Fibroblast of lung (primary cell): ENCODE measurements around the gene STAB2. TPM values are rescaled to one million over a fixed set of nuclear protein-coding genes. Genes with fewer than 3 reads are reported as not detected.

ENCODE experiments used
- DNase-seq, 2 donors: peaks; one replicate each; pipeline versions ENCODE4 v3.0.0 to v3.0.0-alpha.2; 2010; ENCODE audit warnings: low read depth in 2 of 2
- H2AFZ ChIP-seq: 2 replicates; pipeline ENCODE4 v1.5.1; 2012; ENCODE audit warnings: low read length, control low read depth, inconsistent platforms
- H3K27ac ChIP-seq: 2 replicates; pipeline ENCODE4 v1.5.1; 2011; ENCODE audit warnings: low read length, control low read depth; ENCODE audit not compliant: insufficient read depth
- H3K27me3 ChIP-seq: 2 replicates; pipeline ENCODE4 v1.5.1; 2011; ENCODE audit warnings: mild to moderate bottlenecking, low read length; ENCODE audit not compliant: control insufficient read depth, insufficient read depth
- H3K36me3 ChIP-seq: 2 replicates; pipeline ENCODE4 v1.5.1; 2011; ENCODE audit warnings: low read length; ENCODE audit not compliant: control insufficient read depth, insufficient read depth
- H3K4me1 ChIP-seq: 2 replicates; pipeline ENCODE4 v1.5.1; 2011; ENCODE audit warnings: low read length; ENCODE audit not compliant: control insufficient read depth, insufficient read depth; ENCODE audit errors: extremely low read depth
- H3K4me2 ChIP-seq: 2 replicates; pipeline ENCODE4 v1.5.1; 2011; ENCODE audit warnings: low read length, control low read depth; ENCODE audit not compliant: insufficient read depth; ENCODE audit errors: extremely low read depth
- H3K4me3 ChIP-seq, 4 experiments: fragments of 200-600 bp in 1 of 4; sonication (generic) in 1 of 4; replicated peaks in 1 of 4; 2 replicates each; pipeline ENCODE4 v1.5.1; 2011 to 2016; ENCODE audit warnings: low read length in 4 of 4, low read depth in 3 of 4, mild to moderate bottlenecking in 3 of 4, control low read depth in 2 of 4, inconsistent platforms in 1 of 4, mixed read lengths in 1 of 4; ENCODE audit not compliant: insufficient read depth in 1 of 4; ENCODE audit errors: control extremely low read depth in 1 of 4
- H3K79me2 ChIP-seq: 2 replicates; pipeline ENCODE4 v1.5.1; 2012; ENCODE audit warnings: mild to moderate bottlenecking, low read length, inconsistent platforms; ENCODE audit not compliant: control insufficient read depth, insufficient read depth
- H3K9ac ChIP-seq: 2 replicates; pipeline ENCODE4 v1.5.1; 2011; ENCODE audit warnings: mild to moderate bottlenecking, low read length, control low read depth; ENCODE audit not compliant: insufficient read depth
- H3K9me3 ChIP-seq: 2 replicates; pipeline ENCODE4 v1.5.1; 2012; ENCODE audit warnings: low read depth, low read length; ENCODE audit not compliant: control insufficient read depth, insufficient read depth
- H4K20me1 ChIP-seq: 2 replicates; pipeline ENCODE4 v1.5.1; 2011; ENCODE audit warnings: low read length; ENCODE audit not compliant: control insufficient read depth, insufficient read depth; ENCODE audit errors: extremely low read depth
- EZH2 ChIP-seq: IDR thresholded peaks from 2 replicates; pipeline ENCODE4 v1.5.1; 2012; ENCODE audit warnings: low read length, control low read depth, mild to moderate bottlenecking; ENCODE audit errors: missing control alignments
- polyA plus RNA-seq, 2 donors: library from polyadenylated mRNA; depleted of rRNA in 1 of 2; stranded (reverse) in 1 of 2; unstranded in 1 of 2; fragments of >200 nt; gene quantifications; 2 replicates each; pipeline ENCODE4 v1.2.1, GENCODE V29; 2011 to 2012; ENCODE audit warnings: missing spikeins in 1 of 2
- total RNA-seq: library from RNA; depleted of rRNA; stranded (reverse); fragments of >200 nt; gene quantifications from 2 replicates; pipeline ENCODE4 v1.2.1, GENCODE V29; 2014
- TF ChIP-seq, protein P1 (sequence below), 2 donors: IDR thresholded peaks in 1 of 2; conservative IDR thresholded peaks in 1 of 2; 1 replicate in 1 of 2; 2 replicates in 1 of 2; pipeline ENCODE4 v1.5.1; 2011 to 2012; ENCODE audit warnings: low read length in 2 of 2, control low read depth in 1 of 2, inconsistent platforms in 1 of 2, low read depth in 1 of 2, mild to moderate bottlenecking in 1 of 2

The STAB2 gene
- total and polyA plus RNA-seq, 2 donors (not counting 1 experiment from before 2014, with no cell fraction given): not detected

DNA sequence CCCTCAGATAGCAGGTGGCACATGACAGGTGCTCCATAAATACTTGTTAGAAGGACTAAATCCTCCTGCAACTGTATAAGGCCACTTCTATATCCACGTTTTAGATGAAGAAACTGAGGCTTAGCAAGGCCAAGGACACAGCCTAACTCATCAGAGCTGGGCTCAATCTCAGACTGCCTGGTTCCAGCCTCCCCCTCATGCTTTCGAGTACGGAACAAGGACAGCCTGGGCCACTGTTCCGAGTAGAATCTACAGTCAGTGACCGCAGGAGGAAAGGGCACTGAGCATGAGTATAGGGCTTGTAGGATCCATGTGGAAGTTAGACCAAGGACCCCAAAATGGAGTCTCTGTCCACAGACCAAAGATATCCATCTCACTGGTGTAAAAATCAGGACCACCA, 169.4 kb downstream of the STAB2 start:
- H3K79me2 ChIP-seq: no peaks in the 10 kb centered on the region
- H2AFZ ChIP-seq: no peak overlapping the region
- no peak overlapping the region for H3K9ac ChIP-seq
- H3K27me3 ChIP-seq: no peaks in the 10 kb centered on the region
- H3K27ac ChIP-seq: no peak overlapping the region
- H3K9me3 ChIP-seq: no peaks in the 10 kb centered on the region
- no peak overlapping the region for H3K4me2 ChIP-seq
- no peaks in the 10 kb centered on the region for H3K36me3 ChIP-seq
- TF ChIP-seq, protein P1, sequence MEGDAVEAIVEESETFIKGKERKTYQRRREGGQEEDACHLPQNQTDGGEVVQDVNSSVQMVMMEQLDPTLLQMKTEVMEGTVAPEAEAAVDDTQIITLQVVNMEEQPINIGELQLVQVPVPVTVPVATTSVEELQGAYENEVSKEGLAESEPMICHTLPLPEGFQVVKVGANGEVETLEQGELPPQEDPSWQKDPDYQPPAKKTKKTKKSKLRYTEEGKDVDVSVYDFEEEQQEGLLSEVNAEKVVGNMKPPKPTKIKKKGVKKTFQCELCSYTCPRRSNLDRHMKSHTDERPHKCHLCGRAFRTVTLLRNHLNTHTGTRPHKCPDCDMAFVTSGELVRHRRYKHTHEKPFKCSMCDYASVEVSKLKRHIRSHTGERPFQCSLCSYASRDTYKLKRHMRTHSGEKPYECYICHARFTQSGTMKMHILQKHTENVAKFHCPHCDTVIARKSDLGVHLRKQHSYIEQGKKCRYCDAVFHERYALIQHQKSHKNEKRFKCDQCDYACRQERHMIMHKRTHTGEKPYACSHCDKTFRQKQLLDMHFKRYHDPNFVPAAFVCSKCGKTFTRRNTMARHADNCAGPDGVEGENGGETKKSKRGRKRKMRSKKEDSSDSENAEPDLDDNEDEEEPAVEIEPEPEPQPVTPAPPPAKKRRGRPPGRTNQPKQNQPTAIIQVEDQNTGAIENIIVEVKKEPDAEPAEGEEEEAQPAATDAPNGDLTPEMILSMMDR (conservative IDR thresholded peaks at IDR 0.05 in 1 of 2, IDR thresholded peaks at IDR 0.05 in 1 of 2; ENCODE audit: low read depth in 1 of 2, low read length in 2 of 2): no peak
- no peak for TF ChIP-seq EZH2
- H4K20me1 ChIP-seq: no peaks in the 10 kb centered on the region
- H3K4me1 ChIP-seq: no peaks in the 10 kb centered on the region
- DNase-seq: no peak
- no peak overlapping the region for H3K4me3 ChIP-seq

DNA sequence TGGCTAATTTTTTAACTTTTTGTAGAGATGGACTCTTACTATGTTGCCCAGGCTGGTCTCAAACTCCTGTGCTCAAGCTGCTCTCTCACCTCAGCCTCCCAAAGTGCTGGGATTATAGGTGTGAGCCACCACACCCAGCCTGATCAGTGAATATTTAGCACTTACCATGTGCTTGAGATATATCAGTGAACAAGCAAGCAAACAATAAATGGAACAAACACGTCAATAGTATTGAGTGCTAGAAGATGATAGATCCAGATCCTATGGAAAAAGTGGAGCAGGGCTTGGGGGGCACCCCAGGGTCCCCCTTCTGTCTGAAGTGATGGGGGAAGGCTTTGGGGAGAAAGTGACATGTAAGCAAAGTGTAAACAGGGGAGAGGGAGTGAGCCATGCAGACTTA, 170.2 kb downstream of the STAB2 start:
- no peak overlapping the region for H3K4me3 ChIP-seq
- H3K79me2 ChIP-seq: no peaks in the 10 kb centered on the region
- no peak overlapping the region for H3K27ac ChIP-seq
- no peaks in the 10 kb centered on the region for H3K4me1 ChIP-seq
- no peak overlapping the region for H3K4me2 ChIP-seq
- no peaks in the 10 kb centered on the region for H3K27me3 ChIP-seq
- TF ChIP-seq, protein P1 (conservative IDR thresholded peaks at IDR 0.05 in 1 of 2, IDR thresholded peaks at IDR 0.05 in 1 of 2; ENCODE audit: low read depth in 1 of 2, low read length in 2 of 2): no peak
- TF ChIP-seq EZH2: no peak
- no peaks in the 10 kb centered on the region for H3K9me3 ChIP-seq
- no peak for DNase-seq
- no peak overlapping the region for H3K9ac ChIP-seq
- H2AFZ ChIP-seq: no peak overlapping the region
- no peaks in the 10 kb centered on the region for H3K36me3 ChIP-seq
- no peaks in the 10 kb centered on the region for H4K20me1 ChIP-seq

DNA sequence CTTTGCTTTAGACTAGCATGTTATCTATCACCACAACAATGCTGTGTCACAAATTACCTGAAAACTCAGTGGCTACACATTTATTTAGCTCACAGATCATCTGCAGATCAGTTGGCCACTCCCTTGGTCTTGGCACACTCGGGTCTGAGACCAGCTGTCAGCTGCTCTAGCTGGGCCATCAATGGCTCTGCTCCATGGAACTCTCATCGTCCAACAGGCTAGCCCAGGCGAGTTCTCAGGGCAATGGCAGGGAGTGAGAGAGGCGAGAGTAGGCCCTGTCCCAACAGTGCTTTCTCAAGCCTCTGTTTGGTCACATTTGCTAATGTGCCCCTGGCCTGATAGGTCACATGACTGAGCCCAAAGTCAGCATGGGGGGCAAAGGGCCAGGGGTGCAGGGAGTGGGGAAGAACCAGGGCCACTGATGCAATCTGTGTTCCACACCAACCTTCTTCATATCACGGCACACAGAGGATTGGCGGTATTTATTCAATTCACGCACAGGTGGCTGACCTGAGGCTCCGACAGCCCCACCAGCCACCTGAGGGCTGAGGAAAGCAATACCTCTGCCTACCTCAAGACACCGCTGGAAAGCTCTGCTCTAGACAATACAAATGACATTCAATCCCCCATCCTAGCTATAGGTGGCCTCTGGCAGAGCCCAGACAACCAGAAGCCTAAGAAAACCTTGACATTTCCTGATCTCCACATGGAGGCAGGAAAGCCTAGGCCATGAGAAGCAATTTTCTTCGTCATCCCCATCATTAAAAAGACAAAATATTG, 171.4 kb downstream of the STAB2 start:
- Histone ChIP-seq H3K79me2 (no peaks in the 10 kb centered on the region), H4K20me1 (no peaks in the 10 kb centered on the region), H3K4me1 (no peaks in the 10 kb centered on the region), H3K27ac (no peak overlapping the region), H3K27me3 (no peaks in the 10 kb centered on the region), H3K4me3 (no peak overlapping the region), H3K9me3 (no peaks in the 10 kb centered on the region), H2AFZ (no peak overlapping the region), H3K4me2 (no peak overlapping the region), H3K9ac (no peak overlapping the region), H3K36me3 (peaks cover 1% of the 10 kb centered on the region)
- TF ChIP-seq, protein P1 (conservative IDR thresholded peaks at IDR 0.05 in 1 of 2, IDR thresholded peaks at IDR 0.05 in 1 of 2; ENCODE audit: low read depth in 1 of 2, low read length in 2 of 2): no peak
- TF ChIP-seq EZH2: no peak
- DNase-seq: no peak
